Loucy (cell line): ENCODE results near the gene TUFM.

ENCODE experiments used
- H2AFZ ChIP-seq: fragments of 200-600 bp; sonication (generic); 2 replicates; pipeline ENCODE4 v1.6.0; 2016; ENCODE audit warnings: antibody characterized with exemption, mild to moderate bottlenecking, low read length, moderate library complexity
- H3F3A ChIP-seq: fragments of 200-600 bp; 2 replicates; pipeline ENCODE4 v1.6.0; 2016; ENCODE audit warnings: antibody characterized with exemption, low read depth, mild to moderate bottlenecking
- H3K27me3 ChIP-seq: fragments of 200-600 bp; sonication (generic); 2 replicates; pipeline ENCODE4 v1.6.1; 2014; ENCODE audit warnings: low read length, mild to moderate bottlenecking; ENCODE audit not compliant: insufficient read depth, poor library complexity, severe bottlenecking
- H3K36me3 ChIP-seq: fragments of 200-600 bp; sonication (generic); 2 replicates; pipeline ENCODE4 v1.6.1; 2016; ENCODE audit warnings: low read length; ENCODE audit not compliant: insufficient read depth
- H3K4me1 ChIP-seq: fragments of 200-600 bp; sonication (generic); 2 replicates; pipeline ENCODE4 v1.5.1; 2014; ENCODE audit warnings: low read length, mild to moderate bottlenecking; ENCODE audit not compliant: insufficient read depth, poor library complexity, severe bottlenecking
- H3K4me2 ChIP-seq: fragments of 200-600 bp; sonication (generic); 2 replicates; pipeline ENCODE4 v1.6.0; 2014; ENCODE audit warnings: antibody characterized with exemption, low read length, low read depth, mild to moderate bottlenecking; ENCODE audit not compliant: poor library complexity, severe bottlenecking
- H3K4me3 ChIP-seq: fragments of 200-600 bp; sonication (generic); 2 replicates; pipeline ENCODE4 v1.5.1; 2014; ENCODE audit warnings: low read length, mild to moderate bottlenecking, mixed read lengths; ENCODE audit not compliant: poor library complexity, severe bottlenecking
- H3K79me2 ChIP-seq: fragments of 200-600 bp; sonication (generic); 2 replicates; pipeline ENCODE4 v1.6.1; 2014; ENCODE audit warnings: low read length; ENCODE audit not compliant: insufficient read depth
- H3K9ac ChIP-seq: fragments of 200-600 bp; sonication (generic); 2 replicates; pipeline ENCODE4 v1.6.0; 2014; ENCODE audit warnings: mild to moderate bottlenecking, low read depth, low read length, moderate library complexity; ENCODE audit not compliant: poor library complexity, severe bottlenecking
- H3K9me2 ChIP-seq: fragments of 200-600 bp; sonication (generic); replicated peaks from 2 replicates; pipeline ENCODE4 v1.6.1; 2016; ENCODE audit warnings: low read depth, low read length, mixed read lengths
- H3K9me3 ChIP-seq: fragments of 200-600 bp; sonication (generic); 2 replicates; pipeline ENCODE4 v1.6.1; 2014; ENCODE audit warnings: mild to moderate bottlenecking, antibody characterized with exemption, low read length, low read depth; ENCODE audit not compliant: insufficient read depth
- H4K20me1 ChIP-seq: fragments of 200-600 bp; sonication (generic); 2 replicates; pipeline ENCODE4 v1.6.0; 2014; ENCODE audit warnings: antibody characterized with exemption, low read length, mild to moderate bottlenecking; ENCODE audit not compliant: insufficient read depth, poor library complexity, severe bottlenecking
- CTCF ChIP-seq: fragments of 200-600 bp; sonication (generic); conservative IDR thresholded peaks from 2 replicates; pipeline ENCODE4 v1.5.1; 2014; ENCODE audit warnings: mild to moderate bottlenecking, antibody characterized with exemption, low read length
- EZH2phosphoT487 ChIP-seq: fragments of 200-600 bp; IDR thresholded peaks from 2 replicates; pipeline ENCODE4 v1.6.1; 2018; ENCODE audit warnings: antibody characterized with exemption, mild to moderate bottlenecking, moderate library complexity, borderline replicate concordance

Gene TUFM

GRCh38 chr16:28858421-28858820 is 12.3 kb upstream of the TUFM start:
- no peaks in the 10 kb centered on the region for H3K4me1 ChIP-seq
- H3K79me2 ChIP-seq, result 0 out of 2 replicates have a peak, but pooled peaks cover 4% of the 10 kb centered on the region
- H3K36me3 ChIP-seq, result no peaks in the 10 kb centered on the region
- H3K9ac ChIP-seq, result no peak overlapping the region
- no peaks in the 10 kb centered on the region for H3F3A ChIP-seq
- no peaks in the 10 kb centered on the region for H3K9me2 ChIP-seq
- no peaks in the 10 kb centered on the region for H4K20me1 ChIP-seq
- no peak overlapping the region for H3K4me3 ChIP-seq
- H3K4me2 ChIP-seq, result no peak overlapping the region
- TF ChIP-seq CTCF (no peak), EZH2phosphoT487 (no peak)
- no peaks in the 10 kb centered on the region for H3K27me3 ChIP-seq
- H2AFZ ChIP-seq, result no peak overlapping the region
- H3K9me3 ChIP-seq, result no peaks in the 10 kb centered on the region

- Histone ChIP-seq H3K4me1 (peaks cover 14% of the 10 kb centered on the region), H3F3A (no peaks in the 10 kb centered on the region), H4K20me1 (peaks cover 16% of the 10 kb centered on the region), H3K9me2 (no peaks in the 10 kb centered on the region), H3K27me3 (no peaks in the 10 kb centered on the region), H2AFZ (peak overlapping the region; percentile 90), H3K9me3 (no peaks in the 10 kb centered on the region), H3K4me2 (peak overlapping the region; percentile 71), H3K4me3 (peak overlapping the region; percentile 88), H3K36me3 (peaks cover 24% of the 10 kb centered on the region; the same call in 1 of the 2 replicates), H3K9ac (peak overlapping the region; percentile 79), H3K79me2 (peaks cover 34% of the 10 kb centered on the region)
- no peak for TF ChIP-seq EZH2phosphoT487
- TF ChIP-seq CTCF, result no peak
These were observed 755 bp upstream of the TUFM start for GRCh38 chr16:28846933-28847273.

GRCh38 chr16:28845761-28846079 is 428 bp downstream of the TUFM start:
- Histone ChIP-seq H3K27me3 (no peaks in the 10 kb centered on the region), H3K9me2 (no peaks in the 10 kb centered on the region), H3K4me1 (peaks cover 14% of the 10 kb centered on the region), H3F3A (no peaks in the 10 kb centered on the region), H3K4me2 (peak overlapping the region; percentile 84), H4K20me1 (peaks cover 16% of the 10 kb centered on the region), H3K79me2 (peaks cover 34% of the 10 kb centered on the region), H3K9ac (peak overlapping the region; percentile 87), H2AFZ (peak overlapping the region; percentile 82), H3K9me3 (no peaks in the 10 kb centered on the region), H3K4me3 (peak overlapping the region; percentile 93), H3K36me3 (peaks cover 26% of the 10 kb centered on the region; the same call in 1 of the 2 replicates)
- no peak for TF ChIP-seq EZH2phosphoT487

GRCh38 chr16:28845293-28845692 is 855 bp downstream of the TUFM start:
- TF ChIP-seq EZH2phosphoT487, result no peak
- no peak for TF ChIP-seq CTCF
- peaks cover 16% of the 10 kb centered on the region for H4K20me1 ChIP-seq
- H3K4me2 ChIP-seq, result peak overlapping the region; percentile 84
- H3K79me2 ChIP-seq, result peaks cover 34% of the 10 kb centered on the region
- H3F3A ChIP-seq, result no peaks in the 10 kb centered on the region
- peak overlapping the region; percentile 93 for H3K4me3 ChIP-seq
- H3K9me3 ChIP-seq, result no peaks in the 10 kb centered on the region
- no peaks in the 10 kb centered on the region for H3K27me3 ChIP-seq
- no peaks in the 10 kb centered on the region for H3K9me2 ChIP-seq
- no peak overlapping the region for H2AFZ ChIP-seq
- peak overlapping the region; percentile 87 for H3K9ac ChIP-seq
- peaks cover 14% of the 10 kb centered on the region for H3K4me1 ChIP-seq
- peaks cover 26% of the 10 kb centered on the region; the same call in 1 of the 2 replicates for H3K36me3 ChIP-seq
